Muscle of arm (tissue), 12 donors: Measurements from ENCODE around the gene IGF2BP3. TPM values are rescaled to one million over a fixed set of nuclear protein-coding genes. Genes with fewer than 3 reads are reported as not detected.

Experiments used
- DNase-seq: peaks from one replicate; pipeline ENCODE4 v3.0.0-alpha.2; 2013
- polyA plus RNA-seq, 12 donors: library from polyadenylated mRNA; unstranded; fragments of 120-200 nt; gene quantifications; one replicate each; pipeline ENCODE4 v1.2.1, GENCODE V29; 2013; ENCODE audit not compliant: insufficient read length in 12 of 12

IGF2BP3 gene
- polyA plus RNA-seq, 12 donors: 22.1 to 57.4 (median 34.1) TPM; not detected in 1

DNA sequence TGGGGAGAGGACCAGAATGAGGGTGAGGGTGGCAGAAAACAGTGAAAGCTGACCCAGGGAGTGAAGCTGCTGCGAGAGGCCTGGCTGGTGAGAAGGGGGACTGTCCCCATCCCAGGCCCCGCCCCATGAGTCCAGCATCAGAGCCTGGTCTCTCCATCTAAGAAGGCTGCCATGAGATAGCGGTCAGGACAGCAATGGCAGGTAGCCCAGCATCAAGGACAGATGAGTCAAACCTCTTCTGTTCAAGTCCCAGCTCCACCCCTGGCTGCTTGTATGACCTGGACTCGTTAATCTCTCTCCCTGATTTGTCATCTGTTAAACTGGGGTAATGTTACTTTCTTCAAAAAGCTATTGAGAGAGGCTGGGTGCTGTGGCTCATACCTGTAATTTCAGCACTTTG lies 201.5 kb downstream of the IGF2BP3 start:
- DNase-seq: no peak

DNA sequence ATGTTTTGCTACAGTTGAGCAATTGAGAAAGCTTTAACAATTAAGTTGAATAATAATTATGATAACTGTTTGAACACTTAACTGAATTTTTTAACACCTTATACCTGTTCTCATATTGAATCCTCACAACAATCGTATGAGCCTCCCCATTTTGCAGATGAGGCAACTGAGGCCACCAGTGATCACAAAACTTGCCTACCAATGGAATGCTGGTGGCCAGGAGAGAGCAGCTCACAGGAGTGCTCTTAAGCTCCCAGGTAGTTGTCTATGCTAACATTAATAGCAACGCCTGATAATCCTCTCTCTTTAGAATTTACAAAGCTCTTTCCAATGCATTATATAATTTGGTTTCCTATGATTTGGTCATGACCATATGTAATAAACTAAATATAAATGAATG lies 202.1 kb downstream of the IGF2BP3 start:
- DNase-seq: no peak

DNA sequence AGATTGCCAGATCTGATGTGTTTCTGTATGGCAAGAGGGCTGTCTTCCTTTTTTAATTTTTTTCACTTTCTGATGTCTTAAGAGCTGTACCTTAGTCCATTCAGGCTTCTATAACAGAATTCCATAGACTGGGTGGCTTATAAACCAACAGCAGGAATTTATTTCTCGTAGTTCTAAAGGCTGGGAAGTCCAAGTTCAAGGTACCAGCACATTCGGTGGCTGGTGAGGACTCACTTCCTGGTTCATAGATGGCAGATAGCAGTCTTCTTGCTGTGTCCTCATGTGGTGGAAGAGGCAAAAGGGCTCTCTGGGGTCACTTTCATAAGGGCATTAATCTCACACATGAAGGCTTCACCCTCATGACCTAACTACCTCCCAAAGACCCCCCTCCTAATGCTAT lies 202.9 kb downstream of the IGF2BP3 start:
- DNase-seq: no peak

- no peak for DNase-seq
Measured at GRCh38 chr7:23266918-23267317, 203.4 kb downstream of the IGF2BP3 start.

DNA sequence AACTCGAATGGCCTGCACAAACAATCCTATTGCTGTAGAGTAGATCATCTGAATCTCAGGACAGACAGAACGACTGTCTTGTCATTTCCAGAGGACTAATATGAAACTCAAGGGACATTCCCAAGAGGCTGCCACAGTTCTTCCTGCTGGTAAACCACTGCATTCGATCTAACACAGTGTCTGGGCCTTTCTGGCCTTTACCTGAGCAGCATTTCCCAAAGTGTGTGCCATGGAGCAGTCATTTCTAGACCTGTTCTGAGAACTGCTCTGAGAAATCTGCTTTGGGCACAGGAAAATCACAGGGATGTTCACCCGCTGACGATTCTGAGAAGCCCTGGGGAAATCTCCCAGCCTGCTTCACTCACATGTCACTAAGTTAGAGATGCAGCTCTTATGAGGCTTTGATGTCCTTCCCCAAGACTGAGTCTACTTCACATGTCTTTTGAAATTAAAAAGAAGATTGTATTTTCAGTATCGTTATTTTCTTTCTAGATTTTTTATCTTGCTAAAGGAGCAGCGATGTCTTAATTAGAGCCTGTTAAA lies 205.3 kb downstream of the IGF2BP3 start:
- no peak for DNase-seq

DNA sequence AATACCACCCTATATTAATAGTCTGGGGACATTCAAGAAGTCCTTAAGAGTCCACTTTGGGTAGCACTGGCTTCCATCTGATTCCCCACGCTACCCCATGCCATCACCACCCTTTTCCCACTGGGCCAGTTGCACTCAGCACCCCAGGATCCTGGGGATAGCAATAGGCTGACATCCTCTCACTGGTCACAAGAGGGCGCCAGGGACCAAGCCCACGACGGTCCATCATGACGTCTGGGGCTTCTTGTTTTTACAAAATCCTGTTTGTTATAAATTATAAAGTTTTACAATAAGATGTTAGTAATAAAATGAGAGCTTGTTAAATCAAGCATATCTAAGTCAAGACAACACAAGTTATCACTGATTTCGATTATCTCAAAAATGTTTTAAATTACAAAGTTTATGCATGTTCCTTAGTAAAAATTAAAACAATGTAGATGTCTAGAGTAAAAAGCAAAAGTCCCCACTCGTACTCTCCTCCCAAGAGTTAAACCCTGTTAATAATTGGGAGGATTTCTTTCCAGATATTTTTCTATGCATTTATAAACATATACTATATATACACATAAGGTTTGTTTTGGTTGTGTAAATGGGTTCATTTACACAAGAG lies 208.3 kb downstream of the IGF2BP3 start:
- peak; percentile 51 for DNase-seq

DNA sequence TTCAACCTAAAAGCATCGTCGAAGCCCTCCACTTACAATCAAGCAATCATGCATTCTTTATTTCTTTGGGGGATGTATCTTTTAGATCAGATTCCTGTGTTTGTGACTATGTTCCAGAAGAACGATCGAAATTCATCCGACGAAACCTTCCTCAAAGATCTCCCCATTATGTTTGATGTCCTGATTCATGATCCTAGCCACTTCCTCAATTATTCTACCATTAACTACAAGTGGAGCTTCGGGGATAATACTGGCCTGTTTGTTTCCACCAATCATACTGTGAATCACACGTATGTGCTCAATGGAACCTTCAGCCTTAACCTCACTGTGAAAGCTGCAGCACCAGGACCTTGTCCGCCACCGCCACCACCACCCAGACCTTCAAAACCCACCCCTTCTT lies 209.9 kb downstream of the IGF2BP3 start:
- no peak for DNase-seq

Other genes starting within 250 kb of the IGF2BP3 start
- gene GPNMB, start 223.7 kb downstream of the IGF2BP3 start, polyA plus RNA-seq: 100 to 1,000 TPM in 1 of 12 donors, 10 to 100 TPM in 10, not detected in 1; 18.2 to 147 (median 46.7) TPM
- 100 to 1,000 TPM in 2 of 12 donors, 10 to 100 TPM in 9, not detected in 1; 46.6 to 102 (median 77.6) TPM for gene MALSU1, start 171.2 kb downstream of the IGF2BP3 start, polyA plus RNA-seq
- gene TRA2A, start 61.5 kb upstream of the IGF2BP3 start, polyA plus RNA-seq: over 10,000 TPM in 1 of 12 donors, 100 to 1,000 TPM in 9, 10 to 100 TPM in 2; 94.1 to 11,132 (median 133) TPM
- gene CCDC126, start 126.9 kb upstream of the IGF2BP3 start, polyA plus RNA-seq: 10 to 100 TPM in 1 of 12 donors, 1 to 10 TPM in 10, not detected in 1; 6.3 to 24.0 (median 8.4) TPM
- gene FAM221A, start 209.7 kb upstream of the IGF2BP3 start, polyA plus RNA-seq: 1 to 10 TPM in 10 of 12 donors, not detected in 2; 1.8 to 5.9 (median 3.4) TPM
- gene STK31, start 239.7 kb upstream of the IGF2BP3 start, polyA plus RNA-seq: 1 to 10 TPM in 5 of 12 donors, under 1 TPM in 5, not detected in 2; 0.53 to 1.9 (median 1.0) TPM